Measurements from ENCODE around the gene GABRR1.
"Not testable (repeated sequence)": the region's sequence is repeated elsewhere in the genome, so short reads cannot be mapped to it uniquely, and the experiment has no call there.

GABRR1 gene
- total RNA-seq: 0 to 0.37 (median 0.15) reads per million in 4 experiments

- no peak for DNase-seq
These were observed at the start of gene GABRR1 for GRCh38 chr6:89217299-89217910. Gene GABRR1 (minus strand): TSS chr6:89217358. CDS start chr6:89217322, 36 bp downstream.

GRCh38 chr6:89264296-89264695, 47.1 kb upstream of the GABRR1 start:
- no peak for DNase-seq

GRCh38 chr6:89260832-89261231, 43.7 kb upstream of the GABRR1 start:
- no peak for DNase-seq

- no peak for DNase-seq
These were observed 43.2 kb upstream of the GABRR1 start for GRCh38 chr6:89260310-89260709.

GRCh38 chr6:89258912-89259311, 41.8 kb upstream of the GABRR1 start:
- DNase-seq: no peak

GRCh38 chr6:89257781-89258180, 40.6 kb upstream of the GABRR1 start:
- no peak for DNase-seq

GRCh38 chr6:89257346-89257745, 40.2 kb upstream of the GABRR1 start:
- DNase-seq: no peak

GRCh38 chr6:89255417-89255816, 38.3 kb upstream of the GABRR1 start:
- DNase-seq: no peak

- no peak for DNase-seq
These were observed 37.4 kb upstream of the GABRR1 start for GRCh38 chr6:89254569-89254968.

GRCh38 chr6:89252907-89253306, 35.7 kb upstream of the GABRR1 start:
- DNase-seq: no peak

- DNase-seq: no peak
These were observed 34.8 kb upstream of the GABRR1 start for GRCh38 chr6:89251976-89252375.

- no peak for DNase-seq
These were observed 34.0 kb upstream of the GABRR1 start for GRCh38 chr6:89251170-89251569.

- DNase-seq: no peak
These were observed 33.1 kb upstream of the GABRR1 start for GRCh38 chr6:89250239-89250638.

GRCh38 chr6:89244241-89244985, 27.3 kb upstream of the GABRR1 start:
- no peak for DNase-seq

- DNase-seq: no peak
These were observed 26.1 kb upstream of the GABRR1 start for GRCh38 chr6:89243331-89243629.

GRCh38 chr6:89242574-89243330, 25.6 kb upstream of the GABRR1 start:
- DNase-seq: no peak

GRCh38 chr6:89239338-89239737, 22.2 kb upstream of the GABRR1 start:
- DNase-seq: no peak

- no peak for DNase-seq
These were observed 20.0 kb upstream of the GABRR1 start for GRCh38 chr6:89237158-89237557.

- not testable (repeated sequence) for DNase-seq
These were observed 16.4 kb upstream of the GABRR1 start for GRCh38 chr6:89233605-89234004.

- no peak for DNase-seq
These were observed 5.5 kb upstream of the GABRR1 start for GRCh38 chr6:89222712-89223039.

GRCh38 chr6:89221971-89222711, 5.0 kb upstream of the GABRR1 start:
- no peak for DNase-seq

- DNase-seq: no peak
These were observed 4.0 kb upstream of the GABRR1 start for GRCh38 chr6:89221129-89221528.

- DNase-seq: no peak
These were observed 747 bp downstream of the GABRR1 start for GRCh38 chr6:89216411-89216810.

Measured in effector CD8-positive, alpha-beta T cell (primary cell).